Stimulated activated naive CD8-positive, alpha-beta T cell treated with anti-CD3 and anti-CD28 coated beads, Interleukin-15, Interleukin-2, amounts not matched to agents 100 U/mL and 50 U/mL, for 24 hours (primary cell): ENCODE measurements around the gene NHLRC3.
"Not testable (repeated sequence)": the region's sequence is repeated elsewhere in the genome, so short reads cannot be mapped to it uniquely, and the experiment has no call there.

Experiments used
- ATAC-seq: fragments of 150-1000 bp; cut with Tn5 transposase; one replicate; pipeline ENCODE4 v1.10.0; 2021
- DNase-seq: peaks from one replicate; pipeline ENCODE4 v3.0.0; 2021

NHLRC3 gene

GRCh38 chr13:39037880-39038568 is at the start of gene NHLRC3, which contains the start of gene PROSER1:
NHLRC3 (plus strand) TSS chr13:39038456; CDS start chr13:39038640, 184 bp downstream.
PROSER1 (minus strand) TSS chr13:39038089; CDS start chr13:39037242, 847 bp downstream.
- ATAC-seq (peak; percentile 84), DNase-seq (peak; percentile 84)

GRCh38 chr13:38990693-38991092 is 47.6 kb upstream of the NHLRC3 start, which contains the start of gene STOML3:
STOML3 (minus strand) TSS chr13:38990831; CDS start chr13:38990721, 110 bp downstream.
- DNase-seq, result no peak
- ATAC-seq, result no peak

- DNase-seq, result no peak
- ATAC-seq, result no peak
These were observed 44.9 kb upstream of the NHLRC3 start for GRCh38 chr13:38993381-38993780.

- DNase-seq (no peak), ATAC-seq (peak; percentile 52)
These were observed 39.5 kb upstream of the NHLRC3 start for GRCh38 chr13:38998739-38999138.

GRCh38 chr13:39006371-39007111 is 31.7 kb upstream of the NHLRC3 start:
- DNase-seq, ATAC-seq: not testable (repeated sequence)

GRCh38 chr13:39012608-39013007 is 25.6 kb upstream of the NHLRC3 start:
- DNase-seq (no peak), ATAC-seq (no peak)

- ATAC-seq, result no peak
- no peak for DNase-seq
These were observed 24.8 kb upstream of the NHLRC3 start for GRCh38 chr13:39013462-39013861.

- DNase-seq, result no peak
- peak; percentile 62 for ATAC-seq
These were observed 22.2 kb upstream of the NHLRC3 start for GRCh38 chr13:39016087-39016486.

- peak; percentile 51 for ATAC-seq
- no peak for DNase-seq
These were observed 21.5 kb upstream of the NHLRC3 start for GRCh38 chr13:39016787-39017186.

- DNase-seq (no peak), ATAC-seq (no peak)
These were observed 17.3 kb upstream of the NHLRC3 start for GRCh38 chr13:39020853-39021462.

GRCh38 chr13:39023316-39023715 is 14.9 kb upstream of the NHLRC3 start:
- no peak for DNase-seq

GRCh38 chr13:39023761-39024160 is 14.5 kb upstream of the NHLRC3 start:
- ATAC-seq (no peak), DNase-seq (no peak)

More at GRCh38 chr13:39023316-39023715, 14.9 kb upstream of the NHLRC3 start:
- no peak for ATAC-seq

GRCh38 chr13:39025433-39025839 is 12.8 kb upstream of the NHLRC3 start:
- no peak for ATAC-seq
- DNase-seq, result no peak

- no peak for DNase-seq
- no peak for ATAC-seq
These were observed 6.1 kb upstream of the NHLRC3 start for GRCh38 chr13:39032150-39032549.

GRCh38 chr13:39034085-39034484 is 4.2 kb upstream of the NHLRC3 start:
- no peak for DNase-seq
- ATAC-seq, result no peak

GRCh38 chr13:39035204-39035603 is 3.1 kb upstream of the NHLRC3 start:
- no peak for DNase-seq
- ATAC-seq, result no peak

- no peak for DNase-seq
- ATAC-seq, result no peak
These were observed 2.5 kb upstream of the NHLRC3 start for GRCh38 chr13:39035799-39036198.

GRCh38 chr13:39036212-39036611 is 2.0 kb upstream of the NHLRC3 start:
- ATAC-seq (no peak), DNase-seq (peak; percentile 25)

GRCh38 chr13:39037410-39037879 is 811 bp upstream of the NHLRC3 start:
- ATAC-seq (peak; percentile 6), DNase-seq (no peak)

- ATAC-seq (peak; percentile 64), DNase-seq (peak; percentile 56)
These were observed 344 bp downstream of the NHLRC3 start for GRCh38 chr13:39038569-39039030.

GRCh38 chr13:39039041-39039440 is 785 bp downstream of the NHLRC3 start:
- ATAC-seq (no peak), DNase-seq (no peak)

GRCh38 chr13:39040206-39040605 is 1.9 kb downstream of the NHLRC3 start:
- no peak for DNase-seq
- ATAC-seq, result no peak

GRCh38 chr13:39044536-39044935 is 6.3 kb downstream of the NHLRC3 start:
- no peak for ATAC-seq
- no peak for DNase-seq
